ENCODE data around the gene HOXD4. TPM values are rescaled to one million over a fixed set of nuclear protein-coding genes. Genes with fewer than 3 reads are reported as not detected.

Gene HOXD4
- total RNA-seq, 4 donors from 2014 or later, result 3.8 to 17.1 (median 16.6) TPM

- H3K36me3 ChIP-seq, result no peaks in the 10 kb centered on the region
- peaks cover 6 to 87% of the 10 kb centered on the region in 2 donors for H3K27me3 ChIP-seq
- no peak overlapping the region for H3K27ac ChIP-seq
- TF ChIP-seq CTCF (IDR thresholded peaks at IDR 0.05), result no peak
- TF ChIP-seq POLR2A (IDR thresholded peaks at IDR 0.05), result no peak
- TF ChIP-seq EP300 (IDR thresholded peaks at IDR 0.05), result no peak
- WGBS, 2 donors, result 37 to 40% methylated on average over 29 of the region's 29 CpGs
- H3K4me1 ChIP-seq, result peaks cover 0 to 45% (median 9%) of the 10 kb centered on the region in 4 donors
- DNase-seq (ENCODE audit: low spot score in 2 of 2), result no peak
- H3K9me3 ChIP-seq, result peaks cover 0 to 9% (median 0%) of the 10 kb centered on the region in 4 donors
- no peak overlapping the region for H3K4me3 ChIP-seq
Measured at GRCh38 chr2:176162911-176163671, 11.7 kb downstream of the HOXD4 start.

GRCh38 chr2:176163672-176164056 lies 12.3 kb downstream of the HOXD4 start:
- H3K27ac ChIP-seq, result no peak overlapping the region
- TF ChIP-seq EP300 (IDR thresholded peaks at IDR 0.05), result no peak
- TF ChIP-seq CTCF (IDR thresholded peaks at IDR 0.05), result no peak
- no peak for TF ChIP-seq POLR2A (IDR thresholded peaks at IDR 0.05)

GRCh38 chr2:176164201-176164600 lies 12.9 kb downstream of the HOXD4 start:
- Histone ChIP-seq H3K4me3 (no peak overlapping the region), H3K9me3 (peaks cover 0 to 9% (median 0%) of the 10 kb centered on the region in 4 donors), H3K36me3 (no peaks in the 10 kb centered on the region), H3K27ac (no peak overlapping the region), H3K4me1 (peaks cover 0 to 42% (median 9%) of the 10 kb centered on the region in 4 donors), H3K27me3 (peaks cover 6 to 87% of the 10 kb centered on the region in 2 donors)
- 59 to 62% methylated on average over 13 of the region's 13 CpGs for WGBS, 2 donors
- no peak for TF ChIP-seq CTCF (IDR thresholded peaks at IDR 0.05)
- TF ChIP-seq EP300 (IDR thresholded peaks at IDR 0.05), result no peak
- no peak for TF ChIP-seq POLR2A (IDR thresholded peaks at IDR 0.05)
- no peak for DNase-seq (ENCODE audit: low spot score in 2 of 2)

More at GRCh38 chr2:176163672-176164056, 12.3 kb downstream of the HOXD4 start:
- no peak overlapping the region for H3K4me3 ChIP-seq
- H3K9me3 ChIP-seq, result peaks cover 0 to 9% (median 0%) of the 10 kb centered on the region in 4 donors
- no peak for DNase-seq (ENCODE audit: low spot score in 2 of 2)
- peaks cover 0 to 45% (median 9%) of the 10 kb centered on the region in 4 donors for H3K4me1 ChIP-seq
- H3K27me3 ChIP-seq, result peaks cover 6 to 87% of the 10 kb centered on the region in 2 donors
- WGBS, 2 donors, result 39 to 44% methylated on average over 12 of the region's 12 CpGs
- no peaks in the 10 kb centered on the region for H3K36me3 ChIP-seq

- Histone ChIP-seq H3K36me3 (no peaks in the 10 kb centered on the region), H3K9me3 (peaks cover 0 to 9% (median 0%) of the 10 kb centered on the region in 4 donors), H3K27ac (no peak overlapping the region), H3K4me3 (peak overlapping the region in 1 of 4 donors; percentile 15), H3K4me1 (peaks cover 0 to 36% (median 6%) of the 10 kb centered on the region in 4 donors), H3K27me3 (peaks cover 6 to 83% of the 10 kb centered on the region in 2 donors)
- 20 to 21% methylated on average over 52 of the region's 52 CpGs for WGBS, 2 donors
- TF ChIP-seq EP300 (IDR thresholded peaks at IDR 0.05), result no peak
- no peak for TF ChIP-seq POLR2A (IDR thresholded peaks at IDR 0.05)
- no peak for TF ChIP-seq CTCF (IDR thresholded peaks at IDR 0.05)
- DNase-seq (ENCODE audit: low spot score in 2 of 2), result no peak
Measured at GRCh38 chr2:176164611-176165369, 13.4 kb downstream of the HOXD4 start.
